Stomach (tissue), 4 donors: Measurements from ENCODE around the gene BOLA1.

Experiments
- CTCF ChIP-seq, 7 experiments: fragments of 450-650 bp in 4 of 7; fragments of 200-600 bp in 3 of 7; sonication (generic) in 3 of 7; IDR thresholded peaks; one replicate each; pipeline ENCODE4 v1.5.1; 2016 to 2019; ENCODE audit warnings: antibody characterized with exemption in 7 of 7, control low read depth in 2 of 7, mild to moderate bottlenecking in 1 of 7
- POLR2A ChIP-seq, 4 donors: fragments of 450-650 bp; IDR thresholded peaks; one replicate each; pipeline ENCODE4 v1.6.1; 2016; ENCODE audit warnings: antibody characterized with exemption in 4 of 4, control low read depth in 2 of 4, mild to moderate bottlenecking in 1 of 4, moderate library complexity in 1 of 4
- POLR2AphosphoS5 ChIP-seq, 3 donors: sonication (generic); formaldehyde crosslinking; IDR thresholded peaks; one replicate each; pipeline ENCODE4 v1.6.1; 2016; ENCODE audit warnings: antibody characterized with exemption in 3 of 3

- TF ChIP-seq POLR2A (IDR thresholded peaks at IDR 0.05) (no peak), CTCF (IDR thresholded peaks at IDR 0.05) (no peak), POLR2AphosphoS5 (IDR thresholded peaks at IDR 0.05) (no peak)
Observed at GRCh38 chr1:149929856-149930255, 30.5 kb downstream of the BOLA1 start.
